ENCODE results near the gene CCDC116.

DNA sequence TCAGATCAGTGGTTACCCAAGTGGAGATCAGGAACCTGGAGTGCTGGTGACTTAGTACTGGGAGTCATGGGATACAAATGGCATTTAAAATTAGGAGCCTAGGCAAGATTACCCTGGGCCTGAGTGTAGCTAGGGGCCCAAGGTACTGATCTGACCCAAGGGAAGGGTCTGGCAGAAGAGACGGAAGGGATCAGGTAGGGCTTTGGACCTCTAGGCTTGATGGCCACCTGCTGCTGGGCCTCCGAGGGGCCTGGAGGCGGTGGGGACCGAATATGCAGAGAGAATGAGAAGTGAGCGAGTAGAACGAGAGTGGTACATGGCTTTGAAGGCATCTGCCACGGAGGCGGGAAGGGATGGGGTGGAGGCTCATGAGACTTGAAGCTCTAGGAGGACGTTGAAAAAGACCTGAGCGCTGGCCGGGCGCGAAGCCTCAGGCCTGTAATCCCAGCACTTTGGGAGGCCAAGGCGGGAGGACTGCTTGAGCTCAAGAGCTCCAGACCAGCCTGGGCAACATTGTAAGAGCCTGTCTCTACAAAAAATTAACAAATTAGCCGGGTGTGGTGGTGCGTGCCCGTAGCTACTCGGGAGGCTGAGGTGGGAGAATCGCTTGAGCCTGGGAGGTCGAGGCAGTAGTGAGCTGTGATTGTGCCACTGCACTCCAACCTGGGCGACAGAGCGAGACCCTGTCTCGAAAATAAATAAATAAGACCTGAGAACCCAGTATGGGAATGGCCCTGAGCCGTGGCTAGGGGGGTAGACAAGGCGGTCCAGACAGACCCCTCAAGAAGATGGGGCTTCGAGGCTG, 32.7 kb downstream of the CCDC116 start:
- TF ChIP-seq, protein P1, sequence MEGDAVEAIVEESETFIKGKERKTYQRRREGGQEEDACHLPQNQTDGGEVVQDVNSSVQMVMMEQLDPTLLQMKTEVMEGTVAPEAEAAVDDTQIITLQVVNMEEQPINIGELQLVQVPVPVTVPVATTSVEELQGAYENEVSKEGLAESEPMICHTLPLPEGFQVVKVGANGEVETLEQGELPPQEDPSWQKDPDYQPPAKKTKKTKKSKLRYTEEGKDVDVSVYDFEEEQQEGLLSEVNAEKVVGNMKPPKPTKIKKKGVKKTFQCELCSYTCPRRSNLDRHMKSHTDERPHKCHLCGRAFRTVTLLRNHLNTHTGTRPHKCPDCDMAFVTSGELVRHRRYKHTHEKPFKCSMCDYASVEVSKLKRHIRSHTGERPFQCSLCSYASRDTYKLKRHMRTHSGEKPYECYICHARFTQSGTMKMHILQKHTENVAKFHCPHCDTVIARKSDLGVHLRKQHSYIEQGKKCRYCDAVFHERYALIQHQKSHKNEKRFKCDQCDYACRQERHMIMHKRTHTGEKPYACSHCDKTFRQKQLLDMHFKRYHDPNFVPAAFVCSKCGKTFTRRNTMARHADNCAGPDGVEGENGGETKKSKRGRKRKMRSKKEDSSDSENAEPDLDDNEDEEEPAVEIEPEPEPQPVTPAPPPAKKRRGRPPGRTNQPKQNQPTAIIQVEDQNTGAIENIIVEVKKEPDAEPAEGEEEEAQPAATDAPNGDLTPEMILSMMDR (IDR thresholded peaks at IDR 0.05; ENCODE audit: low read length) = no peak
- TF ChIP-seq EZH2 (optimal IDR thresholded peaks at IDR 0.05; ENCODE audit: low read depth, low read length) = no peak

Data from MM.1S (cell line).